Measurements from ENCODE around the gene LRRC75A.
"Not testable (repeated sequence)": the region's sequence is repeated elsewhere in the genome, so short reads cannot be mapped to it uniquely, and the experiment has no call there.

LRRC75A gene

GRCh38 chr17:16450028-16450427 is 42.0 kb downstream of the LRRC75A start:
- DNase-seq (ENCODE audit: low read depth in 2 of 2): no peak

GRCh38 chr17:16449121-16449570 is 42.8 kb downstream of the LRRC75A start:
- no peak for DNase-seq (ENCODE audit: low read depth in 2 of 2)

- no peak for DNase-seq (ENCODE audit: low read depth in 2 of 2)
These were observed 43.5 kb downstream of the LRRC75A start for GRCh38 chr17:16448490-16448889.

GRCh38 chr17:16447676-16448075 is 44.3 kb downstream of the LRRC75A start:
- DNase-seq (ENCODE audit: low read depth in 2 of 2): no peak

DNA sequence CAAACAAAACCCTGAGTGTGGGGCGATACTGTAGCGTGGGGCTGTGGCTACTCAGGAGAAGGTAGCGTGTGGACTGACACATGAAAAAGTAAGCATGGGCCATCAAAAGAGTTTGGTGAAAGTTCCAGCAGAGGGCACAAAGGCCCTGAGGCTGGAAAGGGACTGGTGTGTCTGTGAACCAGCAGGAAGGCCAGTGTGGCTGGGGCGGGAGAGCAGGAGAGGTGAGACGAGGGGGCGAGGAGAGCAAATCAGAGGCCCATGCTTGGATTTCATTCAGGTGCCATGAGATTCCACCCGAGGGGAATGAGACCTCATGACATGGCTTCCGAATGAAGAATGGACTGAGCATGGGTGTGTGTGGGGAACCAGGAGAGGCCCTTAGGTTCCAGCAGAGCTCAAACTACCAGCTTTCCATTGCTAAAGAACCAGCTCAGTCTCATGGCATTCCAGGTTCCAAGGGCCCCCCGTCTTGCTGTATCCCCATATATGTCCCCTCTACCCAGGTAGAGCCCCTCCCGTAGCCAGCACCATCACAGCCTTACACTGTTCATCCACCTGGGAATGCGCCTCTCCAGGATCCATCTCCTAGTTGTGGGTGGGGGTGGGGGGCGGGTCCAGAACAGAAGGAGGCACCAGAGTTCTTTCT is 45.5 kb downstream of the LRRC75A start:
- DNase-seq (ENCODE audit: low read depth in 2 of 2): no peak

GRCh38 chr17:16444258-16444886 is 47.6 kb downstream of the LRRC75A start:
- no peak for DNase-seq (ENCODE audit: low read depth in 2 of 2)

DNA sequence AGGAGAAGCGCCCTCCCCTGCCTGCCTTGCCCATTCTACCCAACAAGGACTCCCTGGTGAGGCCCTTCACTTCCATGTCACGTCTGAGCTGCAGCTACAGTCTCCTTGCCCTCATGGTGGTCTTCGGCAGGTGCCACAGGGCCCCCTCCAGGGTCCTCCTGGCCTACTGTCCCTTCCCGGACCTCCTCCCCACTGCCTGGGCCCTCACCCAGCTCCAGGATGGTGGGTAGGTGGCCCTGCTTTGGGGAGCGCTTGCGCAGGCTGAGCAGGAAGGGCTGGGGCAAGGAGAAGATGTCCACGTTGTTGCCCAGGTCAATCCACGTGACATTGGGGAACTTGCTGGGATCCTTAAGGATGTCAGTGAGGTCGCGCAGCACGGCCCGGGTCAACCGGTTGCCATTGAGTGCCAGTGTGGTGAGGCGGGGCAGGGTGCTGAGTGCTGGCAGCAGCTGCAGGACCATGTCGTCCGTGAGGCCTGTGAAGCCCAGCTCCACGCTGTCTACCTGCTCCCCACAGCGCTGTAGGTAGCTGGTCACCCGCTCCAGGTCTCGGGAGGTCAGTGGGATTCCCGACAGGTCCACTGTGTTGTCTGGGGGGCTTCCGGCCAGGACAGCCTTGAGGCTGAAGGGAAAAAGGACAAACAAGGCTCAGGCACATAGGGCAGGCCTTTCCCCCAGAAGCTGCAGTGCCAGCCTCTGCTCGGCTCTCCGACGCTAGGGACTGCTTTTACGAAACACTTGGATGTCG is 48.3 kb downstream of the LRRC75A start:
- peak in 1 of 2 donors; percentile 35 for DNase-seq (ENCODE audit: low read depth in 2 of 2)

- no peak for DNase-seq (ENCODE audit: low read depth in 2 of 2)
These were observed 49.1 kb downstream of the LRRC75A start for GRCh38 chr17:16442594-16443510.

GRCh38 chr17:16442141-16442540 is 49.9 kb downstream of the LRRC75A start:
- no peak for DNase-seq (ENCODE audit: low read depth in 2 of 2)

GRCh38 chr17:16440901-16441629 is 50.9 kb downstream of the LRRC75A start:
- DNase-seq (ENCODE audit: low read depth in 2 of 2): no peak

GRCh38 chr17:16440354-16440753 is 51.6 kb downstream of the LRRC75A start:
- DNase-seq (ENCODE audit: low read depth in 2 of 2): not testable (repeated sequence)

GRCh38 chr17:16439811-16440351 is 52.1 kb downstream of the LRRC75A start:
- DNase-seq (ENCODE audit: low read depth in 2 of 2): no peak

- no peak for DNase-seq (ENCODE audit: low read depth in 2 of 2)
These were observed 52.6 kb downstream of the LRRC75A start for GRCh38 chr17:16439303-16439791.

GRCh38 chr17:16438557-16439302 is 53.3 kb downstream of the LRRC75A start:
- DNase-seq (ENCODE audit: low read depth in 2 of 2): peak; percentile 84 to 93

GRCh38 chr17:16438173-16438556 is 53.8 kb downstream of the LRRC75A start:
- DNase-seq (ENCODE audit: low read depth in 2 of 2): no peak

- DNase-seq (ENCODE audit: low read depth in 2 of 2): no peak
These were observed 54.9 kb downstream of the LRRC75A start for GRCh38 chr17:16437083-16437482.

DNA sequence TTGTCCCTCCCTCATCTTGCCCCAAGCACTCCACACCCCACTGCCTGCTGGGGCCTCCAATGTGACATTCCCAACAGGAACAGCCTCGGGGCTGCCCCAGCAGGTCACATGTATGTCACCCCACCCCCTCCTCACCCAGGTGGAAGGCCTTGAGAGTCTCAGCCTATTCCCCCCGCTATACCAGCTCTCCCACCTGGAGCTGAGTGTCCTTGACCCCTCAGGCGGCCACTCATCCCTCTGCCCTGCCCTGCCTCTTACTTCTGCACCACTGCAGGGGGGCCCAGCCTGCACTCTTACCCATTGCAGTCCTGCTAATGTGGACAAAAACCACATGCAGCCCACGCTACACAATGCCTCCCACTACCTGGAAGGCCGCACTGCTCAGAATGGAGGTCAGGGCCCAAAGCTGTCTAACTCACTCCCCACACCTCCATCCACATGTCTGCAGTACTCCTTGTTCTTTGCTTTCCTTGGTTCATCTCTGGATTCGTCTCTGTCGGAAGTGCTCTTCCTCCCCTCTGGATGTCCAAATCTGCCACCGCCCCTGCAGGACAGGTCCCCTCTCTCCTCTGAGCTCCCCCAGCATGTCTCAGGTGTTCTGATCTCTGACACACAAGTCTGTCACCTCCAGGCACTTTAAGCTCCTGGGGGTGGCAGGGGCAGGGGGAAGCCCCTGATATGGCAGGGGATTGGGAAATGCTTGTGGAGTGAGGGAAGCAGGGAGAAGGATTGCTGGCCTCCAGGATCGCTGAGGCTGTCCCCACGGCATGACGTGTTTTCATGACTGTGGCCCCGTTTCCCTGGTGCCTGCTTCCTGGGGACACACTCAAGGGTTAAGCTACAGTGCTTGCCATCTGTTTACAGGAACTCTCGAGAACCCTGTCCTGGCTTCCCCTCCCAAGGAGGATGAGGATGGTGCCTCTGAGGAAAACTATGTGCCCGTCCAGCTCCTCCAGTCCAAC is 55.8 kb downstream of the LRRC75A start:
- DNase-seq (ENCODE audit: low read depth in 2 of 2): no peak

DNA sequence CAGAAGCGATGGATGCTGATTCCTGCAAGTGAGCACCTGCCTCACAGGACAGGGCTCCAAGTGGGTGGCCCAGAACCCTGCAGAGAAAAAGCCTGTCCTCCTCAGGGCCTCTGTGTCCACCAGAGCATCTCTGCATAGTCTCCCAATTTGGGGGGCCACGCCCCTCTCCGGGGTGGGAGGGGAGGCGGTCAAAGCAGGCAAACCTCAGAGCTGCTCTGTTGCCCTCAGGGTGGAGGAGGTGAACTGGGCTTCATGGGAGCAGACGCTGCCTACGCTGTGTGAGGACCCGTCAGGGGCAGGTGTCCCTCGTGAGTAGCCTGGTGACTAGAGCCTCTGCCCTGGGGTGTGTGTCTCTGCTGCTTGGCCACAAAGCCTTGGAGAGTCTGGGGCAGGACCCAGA is 57.3 kb downstream of the LRRC75A start:
- DNase-seq (ENCODE audit: low read depth in 2 of 2): no peak

DNA sequence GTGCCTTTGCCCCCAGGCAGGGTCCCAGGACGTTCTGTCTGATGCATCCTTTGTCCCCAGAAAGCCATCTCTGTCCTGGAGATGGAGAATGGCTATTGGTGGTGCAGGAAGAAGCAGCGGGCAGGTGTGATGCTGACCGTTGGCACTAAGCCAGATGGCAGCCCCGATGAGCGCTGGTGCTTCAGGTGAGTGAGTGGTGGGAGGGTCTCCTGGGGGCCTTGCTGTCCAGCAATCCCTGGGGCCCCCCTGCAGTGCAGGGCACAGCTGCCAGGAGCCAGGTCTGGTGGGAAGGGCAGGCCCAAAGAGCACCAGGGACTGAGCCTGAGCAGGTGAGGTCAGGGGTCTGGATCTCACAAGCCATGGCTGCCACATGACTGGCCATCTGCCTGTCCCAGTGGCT is 58.5 kb downstream of the LRRC75A start:
- DNase-seq (ENCODE audit: low read depth in 2 of 2): no peak

Measured in activated CD4-positive, alpha-beta T cell treated with anti-CD3 and anti-CD28 coated beads for 24 hours (primary cell).